DMS53 (cell line): ENCODE results near the gene GPR148.
"Not testable (repeated sequence)": the region's sequence is repeated elsewhere in the genome, so short reads cannot be mapped to it uniquely, and the experiment has no call there.

ENCODE experiments used
- DNase-seq: peaks from one replicate; lab custom pipeline; 2025; lab: John Stamatoyannopoulos, UW

GPR148 gene, protein sequence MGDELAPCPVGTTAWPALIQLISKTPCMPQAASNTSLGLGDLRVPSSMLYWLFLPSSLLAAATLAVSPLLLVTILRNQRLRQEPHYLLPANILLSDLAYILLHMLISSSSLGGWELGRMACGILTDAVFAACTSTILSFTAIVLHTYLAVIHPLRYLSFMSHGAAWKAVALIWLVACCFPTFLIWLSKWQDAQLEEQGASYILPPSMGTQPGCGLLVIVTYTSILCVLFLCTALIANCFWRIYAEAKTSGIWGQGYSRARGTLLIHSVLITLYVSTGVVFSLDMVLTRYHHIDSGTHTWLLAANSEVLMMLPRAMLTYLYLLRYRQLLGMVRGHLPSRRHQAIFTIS

DNA sequence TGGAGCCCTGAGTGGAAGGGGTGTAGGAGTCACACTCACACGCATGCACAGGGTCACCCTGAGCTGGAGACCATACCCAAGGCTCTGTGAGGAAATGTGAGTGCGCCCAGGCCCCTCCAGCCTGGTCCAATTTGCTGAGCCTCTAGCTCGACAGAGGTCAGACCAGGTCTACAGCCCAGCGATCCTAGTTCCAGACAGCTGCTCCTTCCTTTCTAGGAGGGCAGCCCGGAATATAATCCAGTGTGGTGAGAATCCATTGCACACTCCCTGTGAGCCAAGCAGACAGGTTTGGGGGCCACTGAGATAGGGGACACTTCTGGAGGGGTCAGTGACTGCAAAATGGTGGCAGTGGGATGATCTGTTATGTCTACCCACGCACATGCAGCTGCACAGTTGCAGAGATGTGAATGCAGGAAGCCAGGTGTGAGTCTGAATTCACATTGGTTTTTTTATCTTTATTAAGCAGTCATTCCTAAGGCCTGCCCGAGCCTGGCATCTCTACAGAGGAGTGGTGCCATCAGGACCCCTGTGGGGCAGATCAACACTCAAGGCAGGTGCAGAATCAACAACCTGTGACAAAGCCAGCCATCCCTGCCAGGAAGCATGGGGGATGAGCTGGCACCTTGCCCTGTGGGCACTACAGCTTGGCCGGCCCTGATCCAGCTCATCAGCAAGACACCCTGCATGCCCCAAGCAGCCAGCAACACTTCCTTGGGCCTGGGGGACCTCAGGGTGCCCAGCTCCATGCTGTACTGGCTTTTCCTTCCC, at the start of gene GPR148:
TSS of gene GPR148 (plus strand) at position 522 of the 768 bp plus-strand sequence. CDS start at position 604, 82 bp downstream.
- peak; percentile 64 for DNase-seq

DNA sequence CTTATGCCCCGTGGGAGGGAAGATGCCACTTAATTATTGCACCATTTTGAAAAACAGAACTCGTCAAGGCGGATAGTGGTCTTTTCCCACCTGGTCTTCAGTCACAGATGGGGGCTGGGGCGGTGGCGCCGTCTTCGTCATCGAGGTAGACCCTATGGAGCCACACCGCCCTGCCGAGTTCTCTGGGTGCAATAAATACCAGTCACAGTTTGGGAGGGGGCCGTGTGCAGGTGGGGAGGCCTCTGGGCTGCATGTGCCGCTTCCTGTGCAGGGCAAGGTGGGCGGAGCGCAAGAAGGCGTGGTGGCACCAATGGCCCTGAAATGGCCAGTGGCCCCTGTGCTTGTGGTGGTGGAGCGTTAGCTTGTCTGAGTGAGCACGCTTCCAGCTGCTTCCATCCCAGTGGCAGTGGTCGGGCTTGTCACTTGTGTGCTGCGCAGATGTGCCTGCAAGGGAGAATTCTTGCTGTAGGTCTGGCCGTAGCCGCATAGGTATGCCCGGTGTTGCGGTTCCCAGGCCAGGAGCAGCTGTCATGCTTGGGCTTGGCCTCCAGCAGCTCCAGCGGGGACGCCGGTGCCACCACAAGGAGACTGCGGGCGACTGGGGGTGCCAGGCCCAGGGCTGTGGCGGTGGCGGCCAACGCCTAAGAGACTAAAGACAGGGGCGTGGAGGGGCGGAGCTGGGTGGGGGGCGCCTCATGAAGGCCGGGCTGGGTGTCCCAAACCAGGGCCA, 36.7 kb upstream of the GPR148 start:
- not testable (repeated sequence) for DNase-seq

DNA sequence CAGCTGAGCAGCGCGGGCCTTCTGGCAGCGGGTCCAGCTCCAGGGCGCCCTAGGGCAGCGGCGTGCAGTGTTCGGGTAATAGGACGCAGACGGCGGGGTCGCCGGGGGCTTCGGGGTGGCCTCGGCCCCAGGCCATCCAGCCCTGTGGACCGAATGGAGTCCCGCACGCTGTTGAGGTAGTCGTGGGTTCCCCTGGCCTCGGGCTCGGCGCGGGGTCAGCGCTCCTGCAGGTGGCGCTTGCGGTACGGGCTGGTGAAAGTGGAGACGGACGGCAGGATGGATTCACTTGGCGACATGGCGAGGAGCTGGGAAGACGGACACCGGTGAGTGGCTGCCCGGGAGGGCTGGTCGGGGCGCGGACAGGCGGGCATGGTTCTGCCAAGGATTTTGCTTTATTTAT, 35.4 kb upstream of the GPR148 start:
- DNase-seq, result not testable (repeated sequence)

DNA sequence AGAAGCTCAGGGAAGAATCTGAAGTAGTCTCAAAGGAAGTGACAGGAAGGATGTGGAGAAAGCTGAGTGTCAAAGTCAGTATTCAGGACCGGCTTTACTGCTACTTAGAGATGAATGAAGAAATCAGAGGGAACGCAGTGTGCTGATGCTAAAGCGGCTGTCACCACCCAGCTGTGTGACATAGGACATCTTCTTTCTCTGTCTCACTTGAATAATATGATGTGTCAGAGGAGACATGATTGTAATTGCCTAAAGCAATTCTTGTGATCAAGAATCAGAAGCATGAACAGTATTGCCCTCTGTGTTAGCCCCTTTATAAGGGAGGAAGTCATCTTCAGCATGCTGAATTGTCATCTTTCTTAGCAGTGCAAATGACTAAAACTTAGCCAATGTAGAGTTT, 25.6 kb upstream of the GPR148 start:
- not testable (repeated sequence) for DNase-seq

DNA sequence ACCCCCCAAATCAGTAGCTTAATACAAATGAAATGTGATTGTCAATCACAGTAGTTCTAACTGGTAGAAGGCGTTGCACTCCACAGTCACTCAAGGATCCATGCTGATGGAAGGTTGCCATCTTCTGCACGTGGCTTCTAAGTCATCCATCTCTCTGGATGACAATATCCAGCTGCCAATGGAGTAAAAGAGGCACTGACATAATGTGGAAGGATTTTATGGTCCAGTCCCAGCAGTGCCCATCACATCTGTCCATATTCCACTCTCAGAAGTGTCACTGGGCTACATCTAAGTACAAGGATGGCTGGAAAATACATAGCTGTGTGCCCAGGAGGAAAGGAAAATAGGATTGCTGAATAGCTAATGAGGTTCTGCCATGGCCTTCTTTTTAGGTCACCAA, 14.1 kb upstream of the GPR148 start:
- DNase-seq, result not testable (repeated sequence)

DNA sequence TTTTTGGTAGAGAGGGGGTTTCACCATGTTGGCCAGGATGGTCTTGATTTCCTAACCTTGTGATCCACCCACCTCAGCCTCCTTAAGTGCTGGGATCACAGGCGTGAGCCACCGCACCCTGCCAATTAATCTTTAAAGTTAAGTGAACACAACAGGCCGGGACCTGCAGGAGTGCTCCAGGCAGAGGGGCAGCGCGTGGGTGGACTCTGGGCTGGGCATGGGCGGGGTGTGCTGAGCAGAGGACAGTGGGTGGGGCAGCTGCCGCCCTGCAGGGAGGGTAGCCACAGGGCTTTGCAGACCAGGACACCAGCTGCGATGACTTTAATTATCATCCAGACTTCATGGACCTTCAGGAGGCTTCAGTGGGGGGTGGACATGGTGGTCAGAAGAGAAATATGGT, 8.8 kb upstream of the GPR148 start:
- DNase-seq, result no peak

DNA sequence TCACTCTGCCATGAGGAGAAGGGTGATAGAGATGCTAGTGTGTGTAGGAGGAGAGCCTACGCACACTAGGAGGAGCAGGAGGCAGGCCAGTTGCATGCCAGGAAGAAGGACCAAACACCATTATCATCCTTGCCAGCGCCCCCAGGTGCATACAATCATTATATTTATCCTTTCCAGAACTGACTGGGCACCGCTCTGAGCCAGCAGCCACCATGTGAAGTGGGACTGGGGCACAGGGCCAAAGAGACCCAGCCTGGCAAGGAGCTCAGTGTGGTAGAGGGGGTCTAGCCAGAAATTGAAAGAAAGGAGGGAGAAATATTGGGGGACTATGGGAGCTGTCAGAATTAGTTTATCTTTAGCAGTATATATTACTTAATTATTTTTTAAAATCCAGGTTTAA, 8.3 kb upstream of the GPR148 start:
- no peak for DNase-seq

DNA sequence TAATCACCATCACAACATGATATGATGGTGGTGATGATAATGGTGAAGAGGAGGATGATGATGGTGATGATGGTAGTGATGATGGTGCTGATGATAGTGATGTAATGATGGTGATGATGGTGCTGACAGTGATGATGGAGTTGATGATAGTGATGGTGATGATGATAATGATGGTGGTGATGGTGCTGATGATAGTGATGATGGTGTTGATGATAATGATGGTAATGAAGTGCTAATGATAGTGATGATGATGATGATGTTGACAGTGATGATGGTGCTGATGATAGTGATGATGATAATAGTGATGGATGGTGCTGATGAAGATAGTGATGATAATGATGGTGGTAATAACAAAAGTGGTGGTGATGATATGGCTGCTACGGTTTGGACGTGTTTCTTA, 4.4 kb upstream of the GPR148 start:
- DNase-seq, result no peak

DNA sequence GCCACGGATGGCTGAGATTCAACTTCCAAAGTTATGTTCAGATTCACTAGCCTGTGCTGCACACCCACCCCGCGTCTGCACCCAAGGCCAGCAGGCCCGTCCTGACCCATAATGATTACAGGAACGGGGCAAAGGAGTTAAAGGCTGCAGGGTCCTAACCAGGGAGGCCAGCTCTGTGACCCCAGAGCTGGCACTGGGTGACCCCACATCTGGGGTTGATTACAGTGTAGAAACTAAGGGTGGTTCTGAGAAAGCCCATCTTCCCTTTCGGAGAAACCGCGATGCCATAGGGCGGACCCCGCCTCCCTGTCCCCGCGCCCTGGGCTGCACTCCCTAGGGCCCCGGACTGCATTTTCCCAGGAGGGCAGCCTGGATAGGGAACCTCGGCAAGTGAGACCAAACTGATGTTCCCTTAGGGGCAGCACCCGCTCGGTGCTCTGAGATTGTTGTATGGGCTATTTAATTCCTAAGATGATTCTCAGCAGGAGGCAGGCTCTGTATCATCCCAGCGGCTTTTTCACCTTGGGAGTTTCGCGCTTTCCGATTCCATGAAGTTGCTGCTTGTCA, 2.2 kb upstream of the GPR148 start:
- no peak for DNase-seq

DNA sequence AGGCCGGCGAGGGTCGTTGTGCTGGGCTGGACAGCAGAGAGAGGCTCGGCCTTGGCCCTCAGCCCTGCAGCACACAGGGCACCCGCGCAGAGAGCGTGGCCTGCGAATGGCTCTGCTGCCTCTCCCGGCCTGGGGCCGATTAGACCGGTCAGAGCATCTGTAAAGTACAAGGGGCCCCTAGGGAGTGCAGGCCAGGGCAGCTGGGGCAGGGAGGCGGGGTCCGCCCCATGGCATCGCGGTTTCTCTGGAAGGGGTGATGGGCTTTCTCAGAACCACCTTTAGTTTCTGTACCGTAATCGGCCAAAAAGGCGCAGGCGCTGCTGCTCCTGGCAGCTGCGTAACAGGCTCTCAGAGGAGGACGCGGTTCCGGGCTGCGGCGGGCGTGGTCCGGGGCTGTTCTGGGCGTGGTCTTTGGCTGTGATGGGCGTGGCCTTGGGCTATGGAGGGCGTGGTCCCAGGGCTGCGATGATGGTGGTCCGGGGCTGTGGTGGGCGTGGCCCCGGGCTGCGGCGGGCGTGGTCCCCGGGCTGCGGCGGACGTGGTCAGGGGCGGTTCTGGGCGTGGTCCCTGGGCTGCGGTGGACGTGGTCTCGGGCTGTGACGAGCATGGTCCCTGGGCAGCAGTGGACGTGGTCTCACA, 1.5 kb upstream of the GPR148 start:
- peak; percentile 78 for DNase-seq

DNA sequence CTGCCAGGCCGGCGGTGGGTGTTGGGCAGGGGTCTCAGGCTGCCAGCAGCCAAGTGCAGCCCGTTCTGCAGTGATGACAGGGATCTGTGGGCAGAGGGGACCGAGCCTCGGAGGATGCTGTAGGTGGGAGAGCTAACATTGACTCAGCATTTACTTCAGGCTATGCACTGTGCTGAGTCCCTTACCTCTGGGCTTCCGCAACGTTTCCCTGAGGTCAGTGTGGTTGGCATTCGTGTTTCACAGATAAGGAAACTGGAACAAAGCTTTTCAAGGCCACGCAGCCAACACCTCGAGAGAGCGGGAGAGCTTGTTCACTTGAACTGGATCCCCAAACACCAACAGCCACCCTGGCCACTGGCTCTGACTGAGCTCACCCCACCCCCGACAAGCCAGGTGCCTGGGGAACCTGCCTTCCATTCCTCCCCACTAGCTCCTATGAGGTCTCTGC, 839 bp upstream of the GPR148 start:
- peak; percentile 54 for DNase-seq

DNA sequence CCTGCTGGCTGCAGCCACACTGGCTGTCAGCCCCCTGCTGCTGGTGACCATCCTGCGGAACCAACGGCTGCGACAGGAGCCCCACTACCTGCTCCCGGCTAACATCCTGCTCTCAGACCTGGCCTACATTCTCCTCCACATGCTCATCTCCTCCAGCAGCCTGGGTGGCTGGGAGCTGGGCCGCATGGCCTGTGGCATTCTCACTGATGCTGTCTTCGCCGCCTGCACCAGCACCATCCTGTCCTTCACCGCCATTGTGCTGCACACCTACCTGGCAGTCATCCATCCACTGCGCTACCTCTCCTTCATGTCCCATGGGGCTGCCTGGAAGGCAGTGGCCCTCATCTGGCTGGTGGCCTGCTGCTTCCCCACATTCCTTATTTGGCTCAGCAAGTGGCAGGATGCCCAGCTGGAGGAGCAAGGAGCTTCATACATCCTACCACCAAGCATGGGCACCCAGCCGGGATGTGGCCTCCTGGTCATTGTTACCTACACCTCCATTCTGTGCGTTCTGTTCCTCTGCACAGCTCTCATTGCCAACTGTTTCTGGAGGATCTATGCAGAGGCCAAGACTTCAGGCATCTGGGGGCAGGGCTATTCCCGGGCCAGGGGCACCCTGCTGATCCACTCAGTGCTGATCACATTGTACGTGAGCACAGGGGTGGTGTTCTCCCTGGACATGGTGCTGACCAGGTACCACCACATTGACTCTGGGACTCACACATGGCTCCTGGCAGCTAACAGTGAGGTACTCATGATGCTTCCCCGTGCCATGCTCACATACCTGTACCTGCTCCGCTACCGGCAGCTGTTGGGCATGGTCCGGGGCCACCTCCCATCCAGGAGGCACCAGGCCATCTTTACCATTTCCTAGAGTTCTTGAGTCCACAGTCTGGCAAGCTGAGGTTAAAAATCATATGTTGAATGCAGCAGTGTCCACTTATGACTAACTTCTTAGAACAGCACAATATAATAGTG, 741 bp downstream of the GPR148 start:
- DNase-seq, result peak; percentile 10

DNA sequence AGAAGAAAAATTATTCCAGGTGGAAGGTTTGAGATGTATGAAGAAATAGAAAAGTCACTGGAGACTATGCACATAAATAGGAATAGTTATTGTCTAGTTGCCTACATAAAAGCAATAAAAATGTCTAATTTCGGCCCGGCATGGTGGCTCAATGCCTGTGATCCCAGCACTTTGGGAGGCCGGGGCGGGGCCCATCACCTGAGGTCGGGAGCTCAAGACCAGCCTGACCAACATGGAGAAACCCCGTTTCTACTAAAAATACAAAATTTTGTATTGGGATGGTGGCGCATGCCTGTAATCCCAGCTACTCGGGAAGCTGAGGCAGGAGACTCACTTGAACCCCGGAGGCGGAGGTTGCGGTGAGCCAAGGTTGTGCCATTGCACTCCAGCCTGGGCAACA, 3.4 kb downstream of the GPR148 start:
- not testable (repeated sequence) for DNase-seq

DNA sequence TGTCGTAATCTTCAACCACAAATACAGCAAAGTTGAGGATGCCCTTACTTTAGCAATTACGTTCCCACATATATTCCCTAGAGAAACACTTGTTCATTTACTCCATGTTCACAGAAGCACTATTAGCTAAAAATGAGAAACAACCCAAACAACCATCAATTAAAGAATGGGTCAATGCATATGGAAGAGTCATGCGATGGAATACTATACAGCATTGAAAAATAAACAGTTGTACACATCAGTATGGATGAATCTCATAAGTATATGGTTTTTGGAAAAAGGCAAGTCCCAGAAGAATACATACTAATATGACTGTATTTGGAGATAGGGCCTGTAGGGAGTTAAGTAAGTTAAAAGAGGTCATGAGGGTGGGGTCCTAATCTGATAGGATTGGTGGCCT, 6.3 kb downstream of the GPR148 start:
- no peak for DNase-seq

DNA sequence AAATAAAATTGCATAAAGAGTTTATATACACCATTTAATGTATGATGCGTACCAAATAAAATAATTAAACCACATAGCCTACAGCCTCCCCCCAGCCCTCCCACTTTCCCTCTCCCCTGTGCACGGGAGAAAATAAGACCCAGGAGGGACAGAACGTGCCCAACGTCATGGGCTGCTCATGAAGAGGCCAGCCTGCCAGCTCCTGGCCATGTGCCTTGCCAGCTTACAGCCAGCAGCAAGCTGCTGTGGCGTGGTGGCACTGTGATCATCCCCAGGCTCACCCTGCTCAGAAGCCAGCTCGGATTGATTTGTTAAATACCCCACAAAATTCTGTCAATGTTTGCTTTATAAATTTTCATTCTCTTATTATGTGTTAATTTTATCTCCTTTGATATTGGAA, 7.6 kb downstream of the GPR148 start:
- DNase-seq, result no peak

DNA sequence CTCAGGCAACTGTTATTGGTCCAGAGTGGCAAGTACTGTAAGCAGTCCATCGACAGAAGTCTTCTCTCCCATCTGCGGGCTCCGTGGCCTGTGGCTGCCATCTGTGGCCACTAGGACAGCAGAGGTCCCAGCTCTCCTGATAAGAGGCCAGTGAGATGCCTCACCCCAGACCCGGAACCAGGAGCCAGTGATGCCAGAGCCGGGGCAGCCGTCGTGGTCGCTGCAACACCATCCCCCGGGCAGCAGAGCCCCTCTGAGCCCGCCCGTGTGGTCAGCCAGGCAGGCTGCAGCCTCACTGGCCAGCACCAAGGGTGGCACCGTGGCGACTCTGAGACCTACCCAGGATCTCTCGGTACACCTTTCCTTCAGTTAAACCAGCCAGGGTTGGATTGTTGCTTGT, 8.7 kb downstream of the GPR148 start:
- no peak for DNase-seq

DNA sequence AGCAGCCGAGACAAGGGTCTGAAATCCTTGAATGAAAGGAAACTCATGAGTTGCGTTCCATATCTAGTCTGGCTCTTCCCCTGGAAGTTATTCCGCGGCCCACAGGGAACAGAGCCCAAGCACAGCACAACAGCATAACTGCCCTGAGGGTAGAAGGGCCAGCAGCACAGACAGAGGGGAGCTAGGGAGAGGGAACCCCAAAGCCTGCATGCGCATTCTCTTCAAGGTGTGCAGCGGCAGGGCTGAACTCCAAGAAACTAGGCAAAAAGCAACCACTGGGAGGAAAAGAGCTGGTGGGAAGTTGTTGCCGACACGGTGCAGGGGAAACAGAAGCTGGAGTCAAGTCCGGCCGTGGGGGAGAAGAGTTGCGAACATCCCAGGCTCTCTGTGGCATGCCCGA, 11.8 kb downstream of the GPR148 start:
- DNase-seq, result no peak

DNA sequence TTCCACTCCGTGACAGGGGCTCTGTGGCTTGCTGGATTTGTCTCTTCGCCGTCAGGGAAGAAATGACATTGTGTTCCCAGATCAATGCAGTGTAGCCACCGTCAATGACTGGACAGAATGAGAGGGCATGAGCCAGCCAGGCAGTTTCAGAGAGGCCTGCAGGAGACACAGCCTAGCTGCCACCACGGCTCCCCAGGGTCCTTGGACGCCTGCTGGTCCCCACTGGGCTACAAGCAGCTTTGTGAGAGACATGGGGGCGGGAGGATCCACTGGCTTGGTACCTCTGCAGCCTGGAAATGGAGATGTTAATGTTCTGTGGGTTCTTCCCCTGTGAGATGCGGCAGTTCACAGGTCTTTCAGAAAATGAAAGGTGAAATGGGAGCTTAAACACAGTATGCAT, 14.4 kb downstream of the GPR148 start:
- DNase-seq, result no peak

DNA sequence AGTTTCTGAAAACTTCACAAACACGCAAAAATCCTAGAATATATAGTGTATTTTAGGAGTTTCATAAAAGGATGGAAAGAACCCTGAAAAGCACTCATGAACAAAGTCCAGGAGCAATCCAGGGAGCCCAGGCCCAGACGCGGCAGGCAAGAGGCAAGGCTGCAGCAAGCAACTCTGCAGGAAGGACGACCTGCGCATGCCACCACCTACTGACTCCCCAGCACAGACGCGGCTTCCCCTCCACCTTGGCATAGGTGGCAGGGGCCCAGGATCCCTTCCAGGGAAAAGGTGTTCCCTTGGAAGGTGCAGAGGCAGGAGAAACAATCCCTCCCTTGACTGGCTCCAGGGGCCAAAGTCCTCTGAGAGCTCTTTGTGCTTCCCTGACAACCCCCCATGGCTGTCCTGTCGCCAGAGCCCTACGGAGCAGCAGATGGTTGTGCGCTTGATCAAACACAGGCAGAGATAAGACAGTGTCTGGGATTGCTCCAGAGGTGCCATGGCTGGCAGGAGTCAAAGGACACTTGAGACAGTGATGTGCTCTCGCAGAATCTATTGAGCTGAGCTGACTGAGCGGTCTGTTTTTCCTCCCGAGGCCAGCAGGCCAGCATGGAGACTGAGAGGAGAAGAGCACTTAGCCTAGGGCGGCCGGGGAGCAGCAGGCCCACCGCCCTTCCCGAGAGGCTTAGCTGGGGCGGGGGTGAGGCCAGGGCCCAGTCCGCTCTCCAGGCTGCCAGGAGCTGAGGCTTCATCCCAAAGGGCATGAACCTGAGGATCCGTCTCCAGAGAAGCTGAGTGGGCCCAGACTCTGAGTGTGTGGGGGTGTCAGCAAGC, 15.6 kb downstream of the GPR148 start:
- DNase-seq, result peak; percentile 67

DNA sequence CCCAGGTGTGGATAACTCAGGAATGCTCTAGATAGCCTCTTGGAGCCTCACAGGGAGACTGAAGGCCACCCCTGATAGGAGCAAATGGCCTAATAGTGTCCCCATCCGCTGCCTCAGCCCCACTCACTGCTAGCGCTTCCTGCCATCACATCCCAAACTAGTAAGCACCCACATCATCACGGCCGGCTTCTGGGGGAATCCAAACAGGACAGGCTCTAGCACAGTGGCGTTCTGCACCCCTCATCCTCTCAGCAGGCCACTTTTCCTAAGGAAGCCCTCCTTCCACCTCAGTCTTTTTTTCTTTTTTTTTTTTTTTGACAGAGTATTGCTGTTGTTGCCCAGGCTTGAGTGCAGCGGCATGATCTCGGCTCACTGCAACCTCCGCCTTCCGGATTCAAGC, 20.2 kb downstream of the GPR148 start:
- DNase-seq, result no peak
